Memory B cell (primary cell): ENCODE measurements around the gene BAD.
"Not testable (repeated sequence)": the region's sequence is repeated elsewhere in the genome, so short reads cannot be mapped to it uniquely, and the experiment has no call there.

Experiments
- ATAC-seq: fragments of 150-1000 bp; cut with Tn5 transposase; 2 replicates; pipeline ENCODE4 v1.10.0; 2021; ENCODE audit warnings: low read depth, mild to moderate bottlenecking, moderate library complexity
- DNase-seq, 2 donors: peaks; one replicate each; pipeline ENCODE4 v3.0.0; 2022; ENCODE audit warnings: low spot score in 2 of 2
- H3K27ac Mint-ChIP-seq: one replicate; pipeline ENCODE4 v1.8.0; 2022; ENCODE audit warnings: mild to moderate bottlenecking, moderate library complexity, mixed read lengths
- H3K27me3 Mint-ChIP-seq: one replicate; pipeline ENCODE4 v1.8.0; 2022; ENCODE audit warnings: mixed read lengths
- H3K36me3 Mint-ChIP-seq: one replicate; pipeline ENCODE4 v1.8.0; 2022; ENCODE audit warnings: mild to moderate bottlenecking, mixed read lengths
- H3K4me1 Mint-ChIP-seq: one replicate; pipeline ENCODE4 v1.8.0; 2022; ENCODE audit warnings: mixed read lengths
- H3K4me3 Mint-ChIP-seq: one replicate; pipeline ENCODE4 v1.8.0; 2022; ENCODE audit warnings: mild to moderate bottlenecking, moderate library complexity, mixed read lengths
- H3K9me3 Mint-ChIP-seq: one replicate; pipeline ENCODE4 v1.8.0; 2022; ENCODE audit warnings: mixed read lengths

Gene BAD

DNA sequence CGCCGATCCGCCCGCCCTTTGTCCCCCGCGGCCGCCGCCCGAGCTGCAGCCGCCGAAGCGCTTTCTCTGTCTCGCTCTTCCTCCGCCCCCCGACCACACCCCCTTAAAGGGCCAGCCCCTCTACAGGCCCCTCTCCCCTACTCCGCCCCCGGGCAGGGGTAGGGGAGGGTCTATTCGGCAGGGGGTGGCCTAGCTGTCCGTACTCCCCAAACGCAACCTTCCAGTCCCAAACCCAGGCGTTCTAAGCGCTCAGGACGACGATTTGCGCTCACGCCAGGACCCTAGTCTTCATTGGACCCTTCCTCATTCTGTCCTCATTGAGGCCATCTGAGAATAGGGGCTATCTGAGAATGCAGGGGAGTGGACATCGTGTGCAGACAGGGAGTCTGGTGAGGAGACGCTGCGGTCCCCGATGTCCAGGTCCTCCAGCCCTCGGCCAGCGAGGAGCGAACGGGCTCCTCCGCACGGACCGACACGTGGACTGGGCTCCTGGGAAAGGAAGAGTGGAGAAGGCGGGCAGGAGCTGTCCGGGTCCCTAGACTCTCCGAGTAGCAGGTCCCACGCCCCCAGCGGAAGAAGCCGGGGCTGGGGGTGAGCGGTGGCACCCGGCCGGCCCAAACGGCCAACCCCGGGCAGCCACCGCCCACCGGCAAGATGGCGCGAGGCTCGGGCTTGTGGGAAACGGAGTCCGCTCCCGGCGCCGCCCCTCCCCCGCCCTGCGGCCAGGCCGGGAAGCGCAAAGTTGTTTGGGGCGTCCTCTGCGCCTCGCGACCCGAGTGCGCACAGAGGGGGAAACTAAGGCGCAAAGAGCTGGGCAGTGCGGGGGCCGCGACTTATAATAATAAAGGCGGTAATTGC lies 37.4 kb downstream of the BAD start, which contains the start of gene PPP1R14B:
Gene PPP1R14B, minus strand, starts transcription at position 73 of the 858 bp plus-strand sequence. CDS start 270 bp downstream, outside the sequence.
- H3K27me3 Mint-ChIP-seq: no peaks in the 10 kb centered on the region
- H3K9me3 Mint-ChIP-seq: no peaks in the 10 kb centered on the region
- peak; percentile 69 to 74 for DNase-seq
- peaks cover 2% of the 10 kb centered on the region for H3K36me3 Mint-ChIP-seq
- H3K27ac Mint-ChIP-seq: peak within 1 kb of the TSS; percentile 80
- H3K4me3 Mint-ChIP-seq: peak within 1 kb of the TSS; percentile 89
- peaks cover 16% of the 10 kb centered on the region for H3K4me1 Mint-ChIP-seq
- ATAC-seq: peak; percentile 70

GRCh38 chr11:64246621-64246870 lies 37.9 kb downstream of the BAD start:
- Mint-ChIP-seq H3K4me3 (peak overlapping the region; percentile 87), H3K4me1 (peaks cover 13% of the 10 kb centered on the region), H3K27ac (peak overlapping the region; percentile 78)
- not testable (repeated sequence) for DNase-seq, H3K9me3 Mint-ChIP-seq, H3K36me3 Mint-ChIP-seq, H3K27me3 Mint-ChIP-seq
- peak; percentile 28 for ATAC-seq

DNA sequence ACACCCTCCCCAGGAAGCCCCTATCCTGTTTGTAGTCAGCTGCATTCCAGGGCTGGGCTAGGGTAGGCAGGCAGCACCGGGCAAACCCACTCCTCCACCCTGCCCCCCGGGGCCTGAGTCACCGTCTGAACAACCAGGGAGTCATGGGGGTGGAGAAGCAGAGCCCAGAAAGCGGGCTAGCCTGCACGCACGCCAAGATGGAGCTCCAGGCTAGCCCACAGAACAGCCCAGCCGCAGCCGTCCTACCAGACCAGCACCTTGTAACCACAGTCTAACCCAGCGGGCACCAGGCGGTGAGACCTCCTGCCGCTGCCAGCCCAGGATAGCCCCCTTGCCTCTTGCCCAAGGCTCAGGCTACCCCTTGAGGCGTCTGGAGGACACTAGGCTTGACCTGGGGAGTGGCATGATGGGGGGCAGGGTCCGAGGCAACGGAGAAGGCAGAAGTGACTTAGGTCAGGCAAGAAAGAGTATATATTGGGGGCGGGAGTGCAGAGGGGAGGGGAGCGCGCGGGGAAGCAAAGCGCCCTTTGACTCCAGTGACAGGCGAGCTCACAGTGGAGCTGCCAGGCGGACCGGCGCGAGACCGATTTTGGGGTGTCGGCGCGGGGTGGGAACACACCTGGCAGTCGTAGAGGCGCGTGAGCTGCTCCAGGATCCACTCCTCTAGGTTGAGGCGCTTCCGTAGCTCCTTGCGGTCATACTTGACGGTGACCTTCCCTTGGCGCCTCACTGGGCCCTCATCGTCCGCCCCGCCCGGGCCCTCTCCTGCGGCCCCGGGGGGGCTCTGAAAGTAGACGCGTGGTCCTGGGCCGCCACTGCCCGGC lies 38.5 kb downstream of the BAD start:
- Mint-ChIP-seq H3K9me3 (no peaks in the 10 kb centered on the region), H3K27ac (peak overlapping the region; percentile 80), H3K4me1 (peaks cover 14% of the 10 kb centered on the region), H3K4me3 (peak overlapping the region; percentile 89), H3K27me3 (no peaks in the 10 kb centered on the region), H3K36me3 (peaks cover 2% of the 10 kb centered on the region)
- DNase-seq (peak in 1 of 2 donors; percentile 56), ATAC-seq (no peak)

- no peaks in the 10 kb centered on the region for H3K9me3 Mint-ChIP-seq
- peak overlapping the region; percentile 80 for H3K27ac Mint-ChIP-seq
- H3K36me3 Mint-ChIP-seq: peaks cover 2% of the 10 kb centered on the region
- H3K4me1 Mint-ChIP-seq: peaks cover 14% of the 10 kb centered on the region
- no peaks in the 10 kb centered on the region for H3K27me3 Mint-ChIP-seq
- ATAC-seq (no peak), DNase-seq (no peak)
- peak overlapping the region; percentile 89 for H3K4me3 Mint-ChIP-seq
Measured at GRCh38 chr11:64245401-64245796, 39.1 kb downstream of the BAD start.

DNA sequence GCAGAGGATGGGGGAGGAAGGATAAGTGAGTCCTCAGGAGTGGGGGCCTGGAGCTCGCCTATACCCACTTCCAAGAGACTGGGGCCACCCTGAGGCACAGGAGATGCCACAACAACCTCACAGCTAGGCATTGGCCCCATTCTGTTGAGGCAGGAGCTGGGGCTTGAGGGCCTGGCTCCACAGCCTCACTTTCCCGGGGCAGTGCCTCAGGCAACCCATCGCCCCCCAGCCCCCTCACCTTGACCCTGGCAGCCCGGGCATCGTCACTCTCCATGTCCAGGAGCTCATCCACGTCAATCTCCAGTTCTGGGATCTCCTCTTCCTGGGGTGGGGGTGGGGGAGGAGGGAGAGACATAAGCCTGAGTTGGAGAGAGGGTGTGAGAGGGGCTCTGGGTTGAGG lies 39.5 kb downstream of the BAD start:
- peak overlapping the region; percentile 80 for H3K27ac Mint-ChIP-seq
- no peaks in the 10 kb centered on the region for H3K27me3 Mint-ChIP-seq
- no peaks in the 10 kb centered on the region for H3K9me3 Mint-ChIP-seq
- peaks cover 19% of the 10 kb centered on the region for H3K4me1 Mint-ChIP-seq
- ATAC-seq: no peak
- DNase-seq: no peak
- H3K36me3 Mint-ChIP-seq: peaks cover 2% of the 10 kb centered on the region
- peak overlapping the region; percentile 89 for H3K4me3 Mint-ChIP-seq

GRCh38 chr11:64244107-64244506 lies 40.4 kb downstream of the BAD start:
- DNase-seq (no peak), ATAC-seq (no peak)
- Mint-ChIP-seq H3K36me3 (peaks cover 2% of the 10 kb centered on the region), H3K4me1 (peaks cover 24% of the 10 kb centered on the region), H3K4me3 (peak overlapping the region; percentile 28), H3K27me3 (no peaks in the 10 kb centered on the region), H3K9me3 (no peaks in the 10 kb centered on the region), H3K27ac (peak overlapping the region; percentile 87)

- peak overlapping the region; percentile 28 for H3K4me3 Mint-ChIP-seq
- DNase-seq: no peak
- H3K27ac Mint-ChIP-seq: peak overlapping the region; percentile 87
- H3K4me1 Mint-ChIP-seq: peaks cover 29% of the 10 kb centered on the region
- ATAC-seq: no peak
- no peaks in the 10 kb centered on the region for H3K27me3 Mint-ChIP-seq
- no peaks in the 10 kb centered on the region for H3K9me3 Mint-ChIP-seq
- peaks cover 2% of the 10 kb centered on the region for H3K36me3 Mint-ChIP-seq
Measured at GRCh38 chr11:64243236-64243854, 41.1 kb downstream of the BAD start.

DNA sequence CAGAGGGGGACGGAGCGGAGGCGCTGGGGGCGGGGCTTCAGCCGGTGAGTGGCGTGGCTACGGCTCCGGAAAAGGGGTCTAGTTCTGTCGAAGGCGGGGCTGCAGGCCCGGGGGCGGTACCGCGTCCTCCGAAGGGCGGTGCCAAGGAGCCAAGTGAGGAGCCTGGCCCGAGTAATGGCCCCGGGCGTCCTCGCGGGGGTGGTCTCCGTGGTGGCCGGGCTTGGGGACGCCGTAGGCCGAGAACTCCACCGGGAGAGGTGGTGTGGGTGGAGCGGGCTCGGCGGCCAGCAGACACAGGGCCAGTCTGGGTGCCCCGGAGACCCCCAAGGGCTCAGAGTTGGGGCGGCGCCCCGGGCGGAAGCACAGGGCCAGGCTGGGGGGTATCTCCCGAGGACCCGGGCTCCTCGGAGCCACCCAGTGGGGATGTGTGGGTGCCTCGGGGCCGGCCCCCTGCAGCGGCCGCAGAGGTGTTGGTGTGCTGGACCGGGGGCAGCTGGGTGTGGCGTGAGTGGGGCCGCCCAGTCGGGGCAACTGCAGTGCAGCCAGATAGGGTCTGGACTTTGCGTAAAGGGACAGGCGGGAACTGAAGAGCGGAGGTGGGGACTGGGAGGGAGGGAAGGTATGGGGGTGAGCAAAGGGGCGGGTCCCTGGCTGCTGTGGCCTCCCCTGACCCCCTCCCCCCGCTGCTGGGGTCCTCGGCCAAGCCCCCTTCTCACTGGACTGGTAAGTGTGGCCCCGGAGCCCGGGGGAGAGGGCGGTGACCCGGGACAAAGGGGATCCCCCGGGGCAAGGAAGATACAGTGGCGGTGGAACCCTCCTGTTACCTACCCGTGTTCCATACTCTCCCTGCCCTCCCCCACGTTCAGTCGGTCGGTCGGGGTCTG lies 42.7 kb downstream of the BAD start:
- DNase-seq (no peak), ATAC-seq (no peak)

DNA sequence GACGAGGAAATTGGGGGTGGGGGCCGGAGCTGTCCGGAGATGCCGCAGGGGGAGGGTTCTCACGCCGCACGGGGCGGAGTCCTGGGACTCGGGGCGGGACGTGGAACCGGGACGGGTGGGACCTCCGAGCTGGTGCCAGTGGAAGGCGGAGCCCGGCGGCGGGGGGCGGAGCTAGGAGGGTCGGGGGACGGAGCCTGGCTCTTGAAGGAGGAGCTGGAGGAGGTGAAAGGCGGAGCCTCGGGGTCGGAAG lies 43.3 kb downstream of the BAD start:
- peak; percentile 70 for ATAC-seq
- peaks cover 8% of the 10 kb centered on the region for H3K36me3 Mint-ChIP-seq
- H3K27me3 Mint-ChIP-seq: no peaks in the 10 kb centered on the region
- H3K27ac Mint-ChIP-seq: peak overlapping the region; percentile 100
- H3K4me1 Mint-ChIP-seq: peaks cover 41% of the 10 kb centered on the region
- H3K4me3 Mint-ChIP-seq: peak overlapping the region; percentile 87
- peak; percentile 99 to 100 for DNase-seq
- no peaks in the 10 kb centered on the region for H3K9me3 Mint-ChIP-seq

More for the DNA sequence above, 42.7 kb downstream of the BAD start:
- no peaks in the 10 kb centered on the region for H3K27me3 Mint-ChIP-seq
- peak overlapping the region; percentile 87 for H3K4me3 Mint-ChIP-seq
- peaks cover 8% of the 10 kb centered on the region for H3K36me3 Mint-ChIP-seq
- H3K27ac Mint-ChIP-seq: peak overlapping the region; percentile 100
- H3K4me1 Mint-ChIP-seq: peaks cover 41% of the 10 kb centered on the region
- H3K9me3 Mint-ChIP-seq: no peaks in the 10 kb centered on the region

GRCh38 chr11:64240435-64241240 lies 43.8 kb downstream of the BAD start, which contains the start of gene FKBP2:
FKBP2 (plus strand) TSS chr11:64241095; CDS start chr11:64242388, 1,293 bp downstream.
- H3K27ac Mint-ChIP-seq: peak within 1 kb of the TSS; percentile 100
- no peaks in the 10 kb centered on the region for H3K9me3 Mint-ChIP-seq
- ATAC-seq: peak; percentile 61
- peak within 1 kb of the TSS; percentile 87 for H3K4me3 Mint-ChIP-seq
- peaks cover 8% of the 10 kb centered on the region for H3K36me3 Mint-ChIP-seq
- no peaks in the 10 kb centered on the region for H3K27me3 Mint-ChIP-seq
- DNase-seq: peak; percentile 96 to 98
- H3K4me1 Mint-ChIP-seq: peaks cover 36% of the 10 kb centered on the region

- Mint-ChIP-seq H3K27ac (peak overlapping the region; percentile 100), H3K9me3 (no peaks in the 10 kb centered on the region), H3K27me3 (no peaks in the 10 kb centered on the region), H3K4me3 (peak overlapping the region; percentile 87), H3K4me1 (peaks cover 39% of the 10 kb centered on the region), H3K36me3 (peaks cover 8% of the 10 kb centered on the region)
- DNase-seq: no peak
- ATAC-seq: peak; percentile 6
Measured at GRCh38 chr11:64239662-64240434, 44.6 kb downstream of the BAD start.

DNA sequence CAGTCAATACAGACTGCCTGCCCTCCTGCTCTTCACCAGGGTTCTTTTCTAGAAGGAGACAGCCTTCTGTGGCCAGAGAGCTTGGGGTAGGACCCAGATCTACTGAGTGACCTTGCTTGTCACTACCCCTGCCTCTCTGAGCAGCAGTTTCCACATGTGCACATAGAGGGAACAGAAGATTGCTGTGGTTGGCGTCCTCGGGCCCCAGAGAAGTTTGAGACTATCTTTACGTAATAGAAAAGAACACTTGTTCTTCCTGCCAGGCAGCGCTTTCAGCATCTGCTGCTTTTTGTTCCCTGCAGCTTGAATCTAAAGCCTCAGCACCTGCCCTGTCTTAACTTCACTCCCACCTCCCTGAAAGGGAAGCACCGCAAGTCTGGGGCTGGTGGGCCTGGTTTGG lies 45.5 kb downstream of the BAD start:
- Mint-ChIP-seq H3K9me3 (no peaks in the 10 kb centered on the region), H3K27ac (peak overlapping the region; percentile 100), H3K36me3 (peaks cover 8% of the 10 kb centered on the region), H3K4me1 (peaks cover 39% of the 10 kb centered on the region), H3K27me3 (no peaks in the 10 kb centered on the region), H3K4me3 (peak overlapping the region; percentile 14)
- ATAC-seq: no peak
- no peak for DNase-seq
